ENCODE measurements around the gene ZNF814. TPM values are rescaled to one million over a fixed set of nuclear protein-coding genes. Genes with fewer than 3 reads are reported as not detected.
"Not testable (repeated sequence)": the region's sequence is repeated elsewhere in the genome, so short reads cannot be mapped to it uniquely, and the experiment has no call there.

Gene ZNF814
- polyA plus RNA-seq, 1 experiment = 5.8 TPM

- Histone ChIP-seq H3K27me3 (ENCODE audit: control insufficient read depth, insufficient read depth, low read length) (no peaks in the 10 kb centered on the region), H3K36me3 (ENCODE audit: control insufficient read depth, insufficient read depth, low read length) (peaks cover 6% of the 10 kb centered on the region), H3K4me3 (ENCODE audit: low read depth, low read length) (no peak overlapping the region)
- DNase-seq (ENCODE audit: low read depth) = no peak
- POLR2A ChIA-PET = no interaction called here
- CTCF ChIA-PET = no interaction called here
- TF ChIP-seq, protein P1, sequence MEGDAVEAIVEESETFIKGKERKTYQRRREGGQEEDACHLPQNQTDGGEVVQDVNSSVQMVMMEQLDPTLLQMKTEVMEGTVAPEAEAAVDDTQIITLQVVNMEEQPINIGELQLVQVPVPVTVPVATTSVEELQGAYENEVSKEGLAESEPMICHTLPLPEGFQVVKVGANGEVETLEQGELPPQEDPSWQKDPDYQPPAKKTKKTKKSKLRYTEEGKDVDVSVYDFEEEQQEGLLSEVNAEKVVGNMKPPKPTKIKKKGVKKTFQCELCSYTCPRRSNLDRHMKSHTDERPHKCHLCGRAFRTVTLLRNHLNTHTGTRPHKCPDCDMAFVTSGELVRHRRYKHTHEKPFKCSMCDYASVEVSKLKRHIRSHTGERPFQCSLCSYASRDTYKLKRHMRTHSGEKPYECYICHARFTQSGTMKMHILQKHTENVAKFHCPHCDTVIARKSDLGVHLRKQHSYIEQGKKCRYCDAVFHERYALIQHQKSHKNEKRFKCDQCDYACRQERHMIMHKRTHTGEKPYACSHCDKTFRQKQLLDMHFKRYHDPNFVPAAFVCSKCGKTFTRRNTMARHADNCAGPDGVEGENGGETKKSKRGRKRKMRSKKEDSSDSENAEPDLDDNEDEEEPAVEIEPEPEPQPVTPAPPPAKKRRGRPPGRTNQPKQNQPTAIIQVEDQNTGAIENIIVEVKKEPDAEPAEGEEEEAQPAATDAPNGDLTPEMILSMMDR (IDR thresholded peaks at IDR 0.05; ENCODE audit: insufficient read depth, low read depth, low read length) = no peak
These were observed 16.4 kb downstream of the ZNF814 start for GRCh38 chr19:57872450-57872849.

DNA sequence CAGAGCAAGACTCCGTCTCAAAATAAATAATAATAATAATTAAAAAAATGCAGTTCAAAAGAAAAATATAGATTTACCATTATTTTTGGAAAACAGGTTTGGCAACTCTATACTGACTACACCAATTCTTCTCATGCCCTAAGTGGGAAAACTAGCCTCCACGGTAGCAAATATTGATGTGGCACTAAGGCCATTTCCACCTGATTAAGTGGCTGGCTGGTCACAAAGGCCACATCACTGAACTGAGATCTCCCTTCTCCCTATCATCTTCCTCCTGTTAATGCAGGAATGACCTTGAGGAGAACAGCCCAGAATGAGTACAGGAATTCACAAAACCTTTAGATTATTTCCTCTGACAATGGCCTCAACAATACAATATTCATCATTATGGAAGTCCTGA, 18.6 kb downstream of the ZNF814 start:
- Histone ChIP-seq H3K36me3 (ENCODE audit: control insufficient read depth, insufficient read depth, low read length) (peaks cover 15% of the 10 kb centered on the region), H3K27me3 (ENCODE audit: control insufficient read depth, insufficient read depth, low read length) (no peaks in the 10 kb centered on the region), H3K4me3 (ENCODE audit: low read depth, low read length) (no peak overlapping the region)
- DNase-seq (ENCODE audit: low read depth) = no peak
- TF ChIP-seq, protein P1 (IDR thresholded peaks at IDR 0.05; ENCODE audit: insufficient read depth, low read depth, low read length) = no peak
- ChIA-PET CTCF (no interaction called here), POLR2A (interaction anchor here (0.7 kb wide), 1 partner anchor 61 kb away, joined by 7 read pairs; no protein-coding TSS in a partner anchor)

GRCh38 chr19:57869655-57870054, 19.2 kb downstream of the ZNF814 start:
- DNase-seq (ENCODE audit: low read depth); POLR2A ChIA-PET; H3K27me3 ChIP-seq (ENCODE audit: control insufficient read depth, insufficient read depth, low read length); H3K4me3 ChIP-seq (ENCODE audit: low read depth, low read length); CTCF ChIA-PET: not testable (repeated sequence)
- H3K36me3 ChIP-seq (ENCODE audit: control insufficient read depth, insufficient read depth, low read length) = peaks cover 15% of the 10 kb centered on the region

- ChIA-PET CTCF (no interaction called here), POLR2A (no interaction called here)
- H3K36me3 ChIP-seq (ENCODE audit: control insufficient read depth, insufficient read depth, low read length) = peaks cover 21% of the 10 kb centered on the region
- no peak overlapping the region for H3K4me3 ChIP-seq (ENCODE audit: low read depth, low read length)
- TF ChIP-seq, protein P1 (IDR thresholded peaks at IDR 0.05; ENCODE audit: insufficient read depth, low read depth, low read length) = no peak
- H3K27me3 ChIP-seq (ENCODE audit: control insufficient read depth, insufficient read depth, low read length) = no peaks in the 10 kb centered on the region
- no peak for DNase-seq (ENCODE audit: low read depth)
These were observed 20.9 kb downstream of the ZNF814 start for GRCh38 chr19:57867868-57868492.

GRCh38 chr19:57862351-57862750, 26.5 kb downstream of the ZNF814 start:
- DNase-seq (ENCODE audit: low read depth); H3K27me3 ChIP-seq (ENCODE audit: control insufficient read depth, insufficient read depth, low read length); CTCF ChIA-PET; H3K4me3 ChIP-seq (ENCODE audit: low read depth, low read length); POLR2A ChIA-PET: not testable (repeated sequence)
- peaks cover 25% of the 10 kb centered on the region for H3K36me3 ChIP-seq (ENCODE audit: control insufficient read depth, insufficient read depth, low read length)

GRCh38 chr19:57854117-57854516, 34.7 kb downstream of the ZNF814 start:
- DNase-seq (ENCODE audit: low read depth); H3K4me3 ChIP-seq (ENCODE audit: low read depth, low read length); CTCF ChIA-PET; POLR2A ChIA-PET; H3K27me3 ChIP-seq (ENCODE audit: control insufficient read depth, insufficient read depth, low read length): not testable (repeated sequence)
- H3K36me3 ChIP-seq (ENCODE audit: control insufficient read depth, insufficient read depth, low read length) = peaks cover 13% of the 10 kb centered on the region

DNA sequence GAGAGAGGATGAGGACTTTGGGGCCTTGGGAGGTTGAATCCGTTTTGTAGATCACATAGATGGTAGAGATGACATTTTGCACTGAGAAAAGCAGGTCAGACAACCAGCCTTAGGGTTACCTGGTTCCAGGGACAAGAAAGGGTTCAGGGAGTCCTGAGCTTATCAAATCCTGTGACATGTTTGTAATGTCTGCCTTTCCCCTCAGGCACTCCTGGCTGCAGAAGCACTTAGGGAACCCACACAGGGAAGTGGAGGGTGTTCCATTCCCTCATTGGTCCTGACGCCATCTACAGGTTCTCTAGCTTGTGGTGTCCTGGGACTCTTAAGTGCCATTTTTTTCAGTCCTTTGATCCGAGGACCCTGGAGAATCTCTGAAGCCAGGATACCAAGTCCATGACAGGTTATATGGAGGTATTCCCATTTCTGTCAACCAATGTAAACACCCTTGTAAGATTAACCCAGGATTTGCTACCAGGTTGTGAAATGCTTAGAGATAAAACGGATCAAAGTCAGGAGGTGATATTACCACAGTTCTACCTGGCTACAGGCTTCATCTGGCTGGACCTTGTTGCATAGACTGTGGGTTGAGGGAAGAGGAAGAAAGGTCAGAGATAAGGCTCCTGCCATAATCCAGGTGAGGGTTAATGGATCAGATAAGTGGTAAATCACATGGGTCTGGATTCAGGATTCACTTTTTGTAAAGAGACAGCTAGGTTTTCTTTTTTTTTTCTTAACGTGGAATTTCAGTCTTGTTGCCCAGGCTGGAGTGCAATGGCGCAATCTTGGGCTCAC, 36.8 kb downstream of the ZNF814 start:
- POLR2A ChIA-PET = not testable (repeated sequence)

More for the DNA sequence above, 36.8 kb downstream of the ZNF814 start:
- CTCF ChIA-PET; H3K36me3 ChIP-seq (ENCODE audit: control insufficient read depth, insufficient read depth, low read length); DNase-seq (ENCODE audit: low read depth); H3K4me3 ChIP-seq (ENCODE audit: low read depth, low read length); H3K27me3 ChIP-seq (ENCODE audit: control insufficient read depth, insufficient read depth, low read length): not testable (repeated sequence)
